Heart left ventricle (tissue), 16 donors: ENCODE measurements around the gene LOC101059915.
"Not testable (repeated sequence)": the region's sequence is repeated elsewhere in the genome, so short reads cannot be mapped to it uniquely, and the experiment has no call there.

Experiments used
- ATAC-seq, 4 donors: fragments of 200-7000 bp; cut with Tn5 transposase; one replicate each; pipeline ENCODE4 v1.9.1; 2020 to 2022; ENCODE audit warnings: moderate library complexity in 4 of 4, mild to moderate bottlenecking in 3 of 4, moderate number of reproducible peaks in 1 of 4
- DNase-seq, 5 donors: peaks; one replicate each; pipeline ENCODE4 v3.0.0-alpha.2; 2020
- H3K27ac ChIP-seq, 12 donors: fragments of 200-600 bp; sonication (generic) in 4 of 12; one replicate each; pipeline versions ENCODE4 v1.5.0 to v1.8.0; 2016 to 2022; ENCODE audit warnings: mild to moderate bottlenecking in 2 of 12
- H3K27me3 ChIP-seq, 9 donors: fragments of 200-600 bp; sonication (generic) in 2 of 9; one replicate each; pipeline versions ENCODE4 v1.5.1 to v1.8.0; 2016 to 2022; ENCODE audit warnings: mild to moderate bottlenecking in 3 of 9
- H3K36me3 ChIP-seq, 9 donors: fragments of 200-600 bp; sonication (generic) in 2 of 9; one replicate each; pipeline versions ENCODE4 v1.5.0 to v1.8.0; 2018 to 2022; ENCODE audit warnings: mild to moderate bottlenecking in 2 of 9
- H3K4me1 ChIP-seq, 12 donors: fragments of 200-600 bp; sonication (generic) in 4 of 12; one replicate each; pipeline versions ENCODE4 v1.5.0 to v1.8.0; 2016 to 2022; ENCODE audit warnings: mild to moderate bottlenecking in 3 of 12
- H3K4me3 ChIP-seq, 12 donors: fragments of 200-600 bp; sonication (generic) in 4 of 12; one replicate each; pipeline versions ENCODE4 v1.5.0 to v1.8.0; 2017 to 2022; ENCODE audit warnings: mild to moderate bottlenecking in 9 of 12, moderate library complexity in 4 of 12
- H3K9me3 ChIP-seq, 12 donors: fragments of 200-600 bp; sonication (generic) in 4 of 12; one replicate each; pipeline versions ENCODE4 v1.5.0 to v1.8.0; 2016 to 2022; ENCODE audit warnings: mild to moderate bottlenecking in 1 of 12
- POLR2A ChIP-seq, 2 donors: fragments of 450-650 bp; IDR thresholded peaks; one replicate each; pipeline ENCODE4 v1.6.1; 2017; ENCODE audit warnings: antibody characterized with exemption in 2 of 2, mild to moderate bottlenecking in 2 of 2, moderate library complexity in 2 of 2
- WGBS, 4 donors: extraction: QIAGEN DNeasy Blood & Tissue Kit in 2 of 4; methylation state at CpG; one replicate each; pipeline versions ENCODE4 v1.1.5 to v1.1.7; 2013 to 2018; 5-methylcytosine and 5-hydroxymethylcytosine counted together
- intact Hi-C, 10 donors: fragments of 100-400 bp; cut with DNase I; formaldehyde crosslinking; loops; one replicate each; pipeline versions ENCODE4 v1.11.1 to v1.14.2; 2022
- TF ChIP-seq, protein P1 (sequence below), 12 donors: fragments of 200-600 bp; sonication (generic) in 4 of 12; IDR thresholded peaks; one replicate each; pipeline versions ENCODE4 v1.5.0 to v1.8.0; 2018 to 2022; ENCODE audit warnings: antibody characterized with exemption in 12 of 12, mild to moderate bottlenecking in 5 of 12
- donor health status: ischemic (EF 13 %, LVEDD 7.1; RV severe dilation, severe dysfunction).
- donor health status: healthy with polysubstance abuse.
- donor health status: DM: no; HTN: yes; CAD: no.
- donor health status: DM: no; HTN: no; CAD: no.
- donor health status: ischemic (EF 25% LVEDD 6.9; RV normal size, moderate dysfunction).
- donor health status: ischemic (EF 25% LVEDD 5.7; RV mildly dilated, moderate dysfunction).
- donor health status: healthy.
- donor health status: DM: yes; HTN: yes; CAD: no.
- donor health status: ischemic (EF 35%, LVEDD 5.7; RV mildly dilated, moderate dysfunction).
- donor health status: nonischemic (EF 11% LVEDD 7.7; RV severe dilation, severe dysfunction).
- donor health status: DM: yes; HTN: yes; CAD: no.
- donor health status: PGD.
- donor health status: ischemic (EF 29% LVEDD 5.4; RV normal size, mild dysfunction).
- donor health status: nonischemic (EF 23%, LVEDD 6.1; RV moderate dilation, normal function).

Gene LOC101059915

GRCh38 chrX:71660562-71661416 is 6.6 kb upstream of the LOC101059915 start:
- TF ChIP-seq, protein P1, sequence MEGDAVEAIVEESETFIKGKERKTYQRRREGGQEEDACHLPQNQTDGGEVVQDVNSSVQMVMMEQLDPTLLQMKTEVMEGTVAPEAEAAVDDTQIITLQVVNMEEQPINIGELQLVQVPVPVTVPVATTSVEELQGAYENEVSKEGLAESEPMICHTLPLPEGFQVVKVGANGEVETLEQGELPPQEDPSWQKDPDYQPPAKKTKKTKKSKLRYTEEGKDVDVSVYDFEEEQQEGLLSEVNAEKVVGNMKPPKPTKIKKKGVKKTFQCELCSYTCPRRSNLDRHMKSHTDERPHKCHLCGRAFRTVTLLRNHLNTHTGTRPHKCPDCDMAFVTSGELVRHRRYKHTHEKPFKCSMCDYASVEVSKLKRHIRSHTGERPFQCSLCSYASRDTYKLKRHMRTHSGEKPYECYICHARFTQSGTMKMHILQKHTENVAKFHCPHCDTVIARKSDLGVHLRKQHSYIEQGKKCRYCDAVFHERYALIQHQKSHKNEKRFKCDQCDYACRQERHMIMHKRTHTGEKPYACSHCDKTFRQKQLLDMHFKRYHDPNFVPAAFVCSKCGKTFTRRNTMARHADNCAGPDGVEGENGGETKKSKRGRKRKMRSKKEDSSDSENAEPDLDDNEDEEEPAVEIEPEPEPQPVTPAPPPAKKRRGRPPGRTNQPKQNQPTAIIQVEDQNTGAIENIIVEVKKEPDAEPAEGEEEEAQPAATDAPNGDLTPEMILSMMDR (IDR thresholded peaks at IDR 0.05), result no peak
- no peak for TF ChIP-seq POLR2A (IDR thresholded peaks at IDR 0.05)
- Histone ChIP-seq H3K4me3 (no peak overlapping the region), H3K36me3 (no peaks in the 10 kb centered on the region), H3K4me1 (no peaks in the 10 kb centered on the region), H3K27ac (no peak overlapping the region), H3K9me3 (no peaks in the 10 kb centered on the region), H3K27me3 (no peaks in the 10 kb centered on the region)
- intact Hi-C loops, result no loop called here
- 82 to 88% (median 85%) methylated on average over 17 to 22 of the region's 22 CpGs for WGBS, 4 donors
- ATAC-seq (peak in 1 of 4 donors; percentile 31), DNase-seq (no peak)

DNA sequence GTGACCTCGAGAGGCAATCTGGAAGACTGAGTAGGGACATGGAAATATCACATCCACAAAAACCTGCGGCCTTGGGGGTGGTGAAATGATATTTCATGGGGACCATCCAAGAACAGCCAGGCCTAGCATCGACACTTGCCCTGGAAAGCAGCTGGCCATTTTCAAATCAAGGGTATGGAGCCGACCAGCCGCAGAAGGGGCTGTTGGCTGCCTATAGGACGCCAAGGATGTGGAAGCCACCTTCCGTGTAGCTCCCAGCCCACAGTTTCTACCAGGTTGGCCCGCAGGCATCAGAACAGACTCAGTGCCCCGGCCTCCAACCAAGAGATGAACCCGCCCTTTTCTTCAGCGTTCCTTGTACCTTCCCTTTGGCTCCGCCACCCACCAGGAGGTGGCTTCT is 5.4 kb upstream of the LOC101059915 start:
- intact Hi-C loops, result no loop called here
- ATAC-seq, result no peak
- no peaks in the 10 kb centered on the region for H3K36me3 ChIP-seq
- no peaks in the 10 kb centered on the region for H3K9me3 ChIP-seq
- DNase-seq, result no peak
- TF ChIP-seq, protein P1 (IDR thresholded peaks at IDR 0.05), result no peak
- TF ChIP-seq POLR2A (IDR thresholded peaks at IDR 0.05), result no peak
- H3K4me3 ChIP-seq, result no peak overlapping the region
- H3K27me3 ChIP-seq, result no peaks in the 10 kb centered on the region
- H3K27ac ChIP-seq, result no peak overlapping the region
- H3K4me1 ChIP-seq, result no peaks in the 10 kb centered on the region
- 80 to 88% (median 84%) methylated on average over 12 of the region's 12 CpGs for WGBS, 4 donors

DNA sequence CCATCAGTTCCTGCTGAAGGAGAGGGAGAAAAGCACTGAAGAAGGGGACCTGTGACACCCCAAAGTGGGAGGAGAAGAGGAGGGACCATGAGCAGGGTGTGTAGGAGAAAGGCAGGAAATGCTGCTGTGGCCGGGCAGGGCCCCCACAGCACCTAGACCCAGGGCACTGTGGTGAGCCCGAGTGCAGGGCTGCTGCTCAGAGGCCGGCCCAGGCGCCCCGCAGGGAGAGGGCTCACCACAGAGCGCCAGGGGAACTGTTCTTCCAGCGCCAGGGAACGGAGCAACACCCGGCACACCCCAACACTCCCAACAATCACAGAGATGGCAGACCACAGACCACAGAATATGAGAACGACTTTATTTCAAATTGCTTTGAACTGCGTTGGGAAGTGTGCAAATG is 4.7 kb upstream of the LOC101059915 start:
- 63 to 73% (median 69%) methylated on average over 11 of the region's 11 CpGs for WGBS, 4 donors
- H3K9me3 ChIP-seq, H3K36me3 ChIP-seq, intact Hi-C loops, ATAC-seq, H3K27me3 ChIP-seq, H3K27ac ChIP-seq, H3K4me1 ChIP-seq, H3K4me3 ChIP-seq, DNase-seq: not testable (repeated sequence)

GRCh38 chrX:71663238-71663637 is 4.1 kb upstream of the LOC101059915 start:
- H3K9me3 ChIP-seq, intact Hi-C loops, H3K4me1 ChIP-seq, H3K27me3 ChIP-seq, H3K4me3 ChIP-seq, H3K27ac ChIP-seq, ATAC-seq, H3K36me3 ChIP-seq, DNase-seq: not testable (repeated sequence)
- 81 to 89% (median 84%) methylated on average over 2 to 8 of the region's 8 CpGs for WGBS, 4 donors

GRCh38 chrX:71664202-71664601 is 3.1 kb upstream of the LOC101059915 start:
- H3K4me3 ChIP-seq, H3K36me3 ChIP-seq, H3K4me1 ChIP-seq, DNase-seq, H3K27ac ChIP-seq, H3K9me3 ChIP-seq, intact Hi-C loops, H3K27me3 ChIP-seq: not testable (repeated sequence)
- 53 to 62% (median 57%) methylated on average over 8 of the region's 8 CpGs for WGBS, 4 donors
- peak in 1 of 4 donors; percentile 55 for ATAC-seq
- TF ChIP-seq, protein P1 (IDR thresholded peaks at IDR 0.05), result peak in 4 of 12 donors; percentile 12 to 18 (median 14)
